Suprapubic skin (tissue), 4 donors: ENCODE measurements around the gene B3GALT5.

Experiments used
- CTCF ChIP-seq, 2 donors: fragments of 200-600 bp in 1 of 2; fragments of 450-650 bp in 1 of 2; sonication (generic) in 1 of 2; IDR thresholded peaks; one replicate each; pipeline ENCODE4 v1.5.1; 2016 to 2019; ENCODE audit warnings: antibody characterized with exemption in 2 of 2, mild to moderate bottlenecking in 1 of 2, moderate library complexity in 1 of 2
- EP300 ChIP-seq: sonication (generic); formaldehyde crosslinking; IDR thresholded peaks from one replicate; pipeline ENCODE4 v1.6.1; 2017; ENCODE audit warnings: antibody characterized with exemption
- POLR2A ChIP-seq, 2 donors: fragments of 450-650 bp; IDR thresholded peaks; one replicate each; pipeline ENCODE4 v1.6.1; 2017; ENCODE audit warnings: antibody characterized with exemption in 2 of 2, mild to moderate bottlenecking in 2 of 2, moderate library complexity in 2 of 2
- POLR2AphosphoS5 ChIP-seq, 3 donors: sonication (generic); formaldehyde crosslinking; IDR thresholded peaks; one replicate each; pipeline ENCODE4 v1.6.1; 2017; ENCODE audit warnings: antibody characterized with exemption in 3 of 3

- TF ChIP-seq CTCF (IDR thresholded peaks at IDR 0.05), result no peak
- no peak for TF ChIP-seq POLR2A (IDR thresholded peaks at IDR 0.05)
- TF ChIP-seq EP300, result no peak
- TF ChIP-seq POLR2AphosphoS5 (IDR thresholded peaks at IDR 0.05), result no peak
Observed at GRCh38 chr21:39611551-39612190, 1.1 kb upstream of the B3GALT5 start.
